Left ventricle myocardium inferior (tissue), 1 donor: ENCODE data around the gene ZNF536. TPM values are rescaled to one million over a fixed set of nuclear protein-coding genes. Genes with fewer than 3 reads are reported as not detected.

ENCODE experiments used
- DNase-seq: peaks from one replicate; pipeline ENCODE4 v3.0.0-alpha.2; 2020
- H3K27ac ChIP-seq: fragments of 200-600 bp; replicated peaks from 2 replicates; pipeline ENCODE4 v1.8.0; 2021
- H3K27me3 ChIP-seq: fragments of 200-600 bp; 2 replicates; pipeline ENCODE4 v1.8.0; 2021; ENCODE audit warnings: low read depth
- H3K36me3 ChIP-seq: fragments of 200-600 bp; 2 replicates; pipeline ENCODE4 v1.8.0; 2021
- H3K4me1 ChIP-seq: fragments of 200-600 bp; 2 replicates; pipeline ENCODE4 v1.8.0; 2021
- H3K4me3 ChIP-seq: fragments of 200-600 bp; 2 replicates; pipeline ENCODE4 v1.8.0; 2021; ENCODE audit warnings: mild to moderate bottlenecking, moderate library complexity
- H3K9me3 ChIP-seq: fragments of 200-600 bp; replicated peaks from 2 replicates; pipeline ENCODE4 v1.8.0; 2021
- CTCF ChIP-seq: fragments of 200-600 bp; IDR thresholded peaks from 2 replicates; pipeline ENCODE4 v1.8.0; 2021; ENCODE audit warnings: antibody characterized with exemption, mild to moderate bottlenecking, borderline replicate concordance
- intact Hi-C: fragments of 100-400 bp; cut with micrococcal nuclease; formaldehyde crosslinking; loops from one replicate; pipeline ENCODE4 v1.11.0; 2022
- total RNA-seq: library from RNA; stranded (reverse); fragmentation: NEBNext Ultra II Directional; extraction: Animal tissue kit (Norgen Biotek cat#: 25700); gene quantifications from one replicate; pipeline ENCODE4 v1.2.1, GENCODE V29; 2021
- donor health status: DM: no; HTN: yes; CAD: no; lungs with severe emphysema.

Gene ZNF536
- total RNA-seq, 1 donor from 2014 or later: 4.0 TPM

GRCh38 chr19:30373593-30373992, 1.4 kb downstream of the ZNF536 start:
- no peak for DNase-seq

DNA sequence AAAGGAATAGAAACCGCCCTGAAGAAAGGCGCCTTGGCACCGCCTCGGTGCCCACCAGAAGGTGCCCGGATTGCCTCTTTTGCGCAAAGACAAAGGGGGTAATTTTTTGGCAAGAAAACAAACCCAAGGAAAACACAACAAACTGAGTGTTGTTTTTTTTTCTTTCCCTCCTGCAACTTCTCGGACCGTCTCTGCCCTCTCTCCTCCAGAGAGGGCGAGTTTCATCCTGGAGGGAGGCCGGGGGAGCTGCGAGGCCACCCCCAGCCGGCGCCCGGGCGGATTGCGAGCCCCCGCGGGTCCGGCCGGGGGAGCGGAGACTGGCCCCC, 2.3 kb downstream of the ZNF536 start:
- intact Hi-C loops: no loop called here
- Histone ChIP-seq H3K27ac (no peak overlapping the region), H3K4me1 (peaks cover 7% of the 10 kb centered on the region), H3K9me3 (no peaks in the 10 kb centered on the region), H3K4me3 (peak overlapping the region; percentile 56), H3K36me3 (no peaks in the 10 kb centered on the region), H3K27me3 (peaks cover 95% of the 10 kb centered on the region)
- no peak for TF ChIP-seq CTCF
- DNase-seq: no peak

More at GRCh38 chr19:30373593-30373992, 1.4 kb downstream of the ZNF536 start:
- Histone ChIP-seq H3K4me3 (no peak overlapping the region), H3K9me3 (no peaks in the 10 kb centered on the region), H3K36me3 (no peaks in the 10 kb centered on the region), H3K4me1 (peaks cover 7% of the 10 kb centered on the region), H3K27ac (no peak overlapping the region), H3K27me3 (peaks cover 98% of the 10 kb centered on the region)
- TF ChIP-seq CTCF: no peak
- intact Hi-C loops: no loop called here

GRCh38 chr19:30374865-30375552, 2.8 kb downstream of the ZNF536 start:
- H3K36me3 ChIP-seq: no peaks in the 10 kb centered on the region
- DNase-seq: no peak
- no peaks in the 10 kb centered on the region for H3K9me3 ChIP-seq
- peaks cover 7% of the 10 kb centered on the region for H3K4me1 ChIP-seq
- intact Hi-C loops: no loop called here
- H3K4me3 ChIP-seq: peak overlapping the region; percentile 56
- H3K27me3 ChIP-seq: peaks cover 90% of the 10 kb centered on the region
- H3K27ac ChIP-seq: no peak overlapping the region
- no peak for TF ChIP-seq CTCF

DNA sequence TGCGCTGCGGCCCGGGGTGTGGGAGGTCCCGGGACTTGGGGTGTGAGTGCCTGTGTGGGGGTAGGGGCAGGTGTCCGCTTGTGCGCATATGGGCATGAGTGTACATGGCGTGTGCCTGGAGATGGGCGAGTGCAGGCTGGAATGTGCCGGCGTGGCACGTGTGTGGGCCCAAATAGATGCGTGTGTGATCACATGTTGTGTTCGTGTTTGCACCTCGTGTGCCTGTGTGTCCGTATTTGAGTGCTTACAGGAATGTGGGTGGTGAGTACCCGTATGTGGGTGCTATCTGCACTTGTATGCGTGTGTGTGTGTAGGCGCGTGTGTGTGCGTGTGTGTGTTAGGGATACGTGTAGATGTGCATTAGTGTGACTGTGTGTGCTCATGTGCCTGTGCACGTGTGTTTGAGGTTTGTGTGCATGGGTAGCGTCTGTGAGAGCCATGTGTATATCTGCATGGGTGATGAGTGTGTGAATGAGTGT, 3.4 kb downstream of the ZNF536 start:
- peaks cover 85% of the 10 kb centered on the region for H3K27me3 ChIP-seq
- peaks cover 7% of the 10 kb centered on the region for H3K4me1 ChIP-seq
- H3K4me3 ChIP-seq: peak overlapping the region; percentile 56
- H3K27ac ChIP-seq: no peak overlapping the region
- H3K36me3 ChIP-seq: no peaks in the 10 kb centered on the region
- DNase-seq: no peak
- intact Hi-C loops: no loop called here
- TF ChIP-seq CTCF: no peak
- H3K9me3 ChIP-seq: no peaks in the 10 kb centered on the region

GRCh38 chr19:30376272-30376671, 4.1 kb downstream of the ZNF536 start:
- peaks cover 80% of the 10 kb centered on the region for H3K27me3 ChIP-seq
- intact Hi-C loops: no loop called here
- no peaks in the 10 kb centered on the region for H3K9me3 ChIP-seq
- no peaks in the 10 kb centered on the region for H3K36me3 ChIP-seq
- H3K4me1 ChIP-seq: peaks cover 7% of the 10 kb centered on the region
- no peak overlapping the region for H3K4me3 ChIP-seq
- TF ChIP-seq CTCF: no peak
- H3K27ac ChIP-seq: no peak overlapping the region
- no peak for DNase-seq
